SW480 (cell line): Measurements from ENCODE around the gene FOXM1.

Experiments
- DNase-seq: peaks from one replicate; pipeline ENCODE4 v3.0.0-alpha.2; 2016; ENCODE audit warnings: low spot score

Gene FOXM1, protein sequence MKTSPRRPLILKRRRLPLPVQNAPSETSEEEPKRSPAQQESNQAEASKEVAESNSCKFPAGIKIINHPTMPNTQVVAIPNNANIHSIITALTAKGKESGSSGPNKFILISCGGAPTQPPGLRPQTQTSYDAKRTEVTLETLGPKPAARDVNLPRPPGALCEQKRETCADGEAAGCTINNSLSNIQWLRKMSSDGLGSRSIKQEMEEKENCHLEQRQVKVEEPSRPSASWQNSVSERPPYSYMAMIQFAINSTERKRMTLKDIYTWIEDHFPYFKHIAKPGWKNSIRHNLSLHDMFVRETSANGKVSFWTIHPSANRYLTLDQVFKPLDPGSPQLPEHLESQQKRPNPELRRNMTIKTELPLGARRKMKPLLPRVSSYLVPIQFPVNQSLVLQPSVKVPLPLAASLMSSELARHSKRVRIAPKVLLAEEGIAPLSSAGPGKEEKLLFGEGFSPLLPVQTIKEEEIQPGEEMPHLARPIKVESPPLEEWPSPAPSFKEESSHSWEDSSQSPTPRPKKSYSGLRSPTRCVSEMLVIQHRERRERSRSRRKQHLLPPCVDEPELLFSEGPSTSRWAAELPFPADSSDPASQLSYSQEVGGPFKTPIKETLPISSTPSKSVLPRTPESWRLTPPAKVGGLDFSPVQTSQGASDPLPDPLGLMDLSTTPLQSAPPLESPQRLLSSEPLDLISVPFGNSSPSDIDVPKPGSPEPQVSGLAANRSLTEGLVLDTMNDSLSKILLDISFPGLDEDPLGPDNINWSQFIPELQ

GRCh38 chr12:2877047-2877952 lies at the start of gene FOXM1, which contains the start of gene RHNO1:
Gene FOXM1, minus strand, starts transcription at chr12:2877174. Its CDS starts 2,696 bp downstream, at chr12:2874478.
Gene RHNO1, plus strand, starts transcription at chr12:2877223. Its CDS starts 8,144 bp downstream, at chr12:2885367.
- peak; percentile 87 for DNase-seq

DNA sequence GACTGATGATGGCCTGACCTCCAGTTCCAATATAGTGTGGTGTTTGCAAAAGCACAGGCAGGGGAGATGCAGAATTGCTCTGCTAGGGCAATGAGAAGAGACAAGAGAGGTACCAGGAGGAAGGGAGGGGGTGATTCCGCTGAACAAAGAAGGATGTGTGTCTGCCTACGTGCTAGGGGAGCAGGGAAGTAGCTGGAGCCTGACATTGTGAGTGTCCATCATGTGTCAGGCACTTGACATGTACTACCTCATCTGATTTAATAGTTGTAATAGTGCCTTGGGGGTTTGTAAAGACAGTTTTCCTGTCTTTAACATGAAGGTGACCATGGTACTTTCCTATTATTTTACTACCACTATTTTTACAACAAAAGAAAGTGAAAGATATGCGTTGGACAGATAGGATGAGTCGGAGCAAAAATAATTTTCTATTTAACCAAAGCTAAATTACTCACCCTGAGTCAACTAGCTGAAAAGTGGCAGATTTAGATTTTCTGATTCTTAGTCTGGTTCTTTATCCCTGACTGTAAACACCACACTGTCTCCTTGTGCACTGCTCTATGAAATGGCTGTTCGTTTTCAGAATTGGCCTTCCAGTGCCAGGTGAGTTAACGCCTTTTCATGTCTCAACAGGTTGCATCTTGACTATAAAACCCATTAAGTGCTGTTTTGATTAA lies 48.5 kb upstream of the FOXM1 start:
- DNase-seq: no peak

DNA sequence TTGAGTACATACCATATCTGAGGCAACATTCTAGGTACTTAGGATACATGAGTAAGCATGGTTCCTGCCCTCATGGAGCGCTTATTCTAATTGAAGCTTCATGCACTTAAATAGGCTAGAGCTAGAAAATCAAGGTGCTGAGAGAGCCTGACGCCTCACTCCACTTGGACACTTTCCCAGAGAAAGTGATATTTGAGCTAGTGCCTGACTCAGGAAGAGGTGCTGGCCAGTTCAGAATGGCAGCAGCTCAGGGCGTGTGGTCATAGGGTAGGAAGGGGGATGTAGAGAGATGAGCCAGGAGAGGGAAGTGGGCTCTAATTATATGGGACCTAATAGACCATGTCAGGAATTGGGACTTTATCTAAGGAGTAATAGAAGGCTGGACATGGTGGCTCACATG lies 47.0 kb upstream of the FOXM1 start:
- DNase-seq: no peak

DNA sequence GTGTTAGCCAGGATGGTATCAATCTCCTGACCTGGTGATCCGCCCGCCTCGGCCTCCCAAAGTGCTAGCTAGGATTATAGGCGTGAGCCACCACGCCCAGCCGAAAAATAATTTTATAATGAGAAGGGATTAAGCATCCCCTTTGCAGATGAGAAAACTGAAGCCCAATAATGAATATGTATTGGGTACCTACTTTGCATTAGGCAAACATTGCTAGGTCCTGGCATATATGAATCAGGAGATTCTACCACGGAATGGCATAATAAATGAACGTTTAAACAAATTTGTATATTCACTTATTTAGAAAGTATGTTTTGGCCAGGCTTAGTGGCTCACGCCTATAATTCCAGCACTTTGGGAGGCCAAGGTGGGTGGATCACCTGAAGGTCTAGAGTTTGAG lies 46.1 kb upstream of the FOXM1 start:
- no peak for DNase-seq

- DNase-seq: no peak
Observed at GRCh38 chr12:2922329-2922728, 45.4 kb upstream of the FOXM1 start.

GRCh38 chr12:2919249-2919648 lies 42.3 kb upstream of the FOXM1 start:
- DNase-seq: no peak

- DNase-seq: no peak
Observed at GRCh38 chr12:2912216-2912575, 35.2 kb upstream of the FOXM1 start.

DNA sequence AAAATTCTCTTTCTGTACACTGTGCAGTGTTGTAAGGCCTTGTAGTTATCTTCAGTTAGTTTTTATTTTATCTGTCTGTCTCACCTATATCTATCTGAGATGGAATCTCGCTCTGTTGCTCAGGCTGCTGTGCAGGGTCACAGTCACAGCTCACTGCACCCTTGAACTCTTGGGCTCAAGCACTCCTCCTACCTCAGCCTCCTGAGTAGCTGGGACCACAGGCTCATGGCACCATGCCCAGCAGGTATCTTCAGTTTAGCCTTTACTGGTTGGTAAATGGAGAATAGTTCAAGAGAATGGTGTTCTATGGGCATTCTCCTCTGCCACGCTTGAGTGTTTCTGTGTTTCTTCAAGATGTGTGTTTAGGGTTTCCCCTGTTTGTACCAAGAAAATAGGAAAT lies 27.3 kb upstream of the FOXM1 start:
- DNase-seq: no peak

DNA sequence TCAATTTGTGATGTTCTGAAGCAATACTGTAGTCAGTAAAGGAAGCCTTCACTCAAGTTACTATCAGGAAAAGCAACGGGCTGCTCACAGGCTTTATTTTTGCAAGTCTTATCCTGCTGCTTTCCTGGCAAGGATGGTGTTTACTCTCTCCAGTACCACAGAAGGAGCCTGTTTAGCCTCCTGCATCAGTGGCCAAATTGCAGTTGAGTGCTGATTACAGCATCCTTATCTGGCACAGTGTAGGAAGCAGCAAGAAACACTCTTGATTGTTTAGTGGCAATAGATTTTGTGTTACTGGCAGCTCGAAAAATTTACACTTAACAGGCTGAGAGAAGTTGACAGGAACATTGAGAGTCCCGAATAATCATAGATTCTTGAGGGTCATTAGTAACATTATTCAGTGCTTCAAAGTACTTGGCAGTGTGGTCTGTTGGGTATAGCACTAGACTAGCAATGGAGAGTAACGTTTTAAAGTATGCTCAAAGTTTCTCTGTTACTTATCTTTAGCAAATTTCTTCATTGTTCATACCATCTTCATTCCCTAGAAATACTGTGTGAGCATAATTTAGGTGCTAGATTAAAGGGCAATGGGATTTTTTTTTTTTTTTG lies 25.4 kb upstream of the FOXM1 start:
- no peak for DNase-seq

GRCh38 chr12:2900642-2901041 lies 23.7 kb upstream of the FOXM1 start:
- DNase-seq: no peak

DNA sequence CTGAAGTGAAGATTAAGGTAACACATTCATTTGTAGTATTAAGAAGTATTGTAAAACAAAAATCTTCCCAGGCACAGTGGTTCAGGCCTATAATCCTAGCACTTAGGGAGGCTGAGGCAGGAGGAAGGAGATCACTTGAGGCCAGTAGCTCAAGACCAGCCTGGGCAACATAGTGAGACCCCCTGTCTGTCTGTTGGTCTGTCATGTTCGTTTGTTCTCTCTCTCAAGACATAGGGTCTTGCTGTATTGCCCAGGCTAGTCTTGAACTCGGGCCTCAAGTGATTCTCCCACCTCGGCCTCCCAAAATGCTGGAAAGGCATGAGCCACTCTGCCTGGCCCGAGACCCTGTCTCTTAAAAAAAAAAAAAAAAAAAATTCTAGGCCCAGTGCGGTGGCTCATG lies 20.4 kb upstream of the FOXM1 start:
- no peak for DNase-seq

DNA sequence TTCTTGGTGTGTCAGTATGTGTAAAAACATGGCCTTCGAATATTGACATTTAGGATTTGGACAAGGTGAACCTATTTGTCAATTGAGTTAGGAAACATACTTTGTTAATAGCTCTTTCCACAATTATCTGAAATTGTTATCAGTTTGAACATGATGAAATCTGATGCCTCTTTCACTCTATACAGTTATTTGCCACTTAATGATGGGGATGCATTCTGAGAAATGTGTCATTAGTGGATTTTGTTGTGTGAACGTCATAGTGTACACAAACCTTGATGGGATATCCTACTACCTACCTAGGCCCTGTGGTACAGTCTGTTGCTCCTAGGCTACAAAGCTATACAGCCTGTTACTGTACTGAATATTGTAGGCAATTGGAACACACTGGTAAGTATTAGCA lies 18.5 kb upstream of the FOXM1 start:
- peak; percentile 46 for DNase-seq

DNA sequence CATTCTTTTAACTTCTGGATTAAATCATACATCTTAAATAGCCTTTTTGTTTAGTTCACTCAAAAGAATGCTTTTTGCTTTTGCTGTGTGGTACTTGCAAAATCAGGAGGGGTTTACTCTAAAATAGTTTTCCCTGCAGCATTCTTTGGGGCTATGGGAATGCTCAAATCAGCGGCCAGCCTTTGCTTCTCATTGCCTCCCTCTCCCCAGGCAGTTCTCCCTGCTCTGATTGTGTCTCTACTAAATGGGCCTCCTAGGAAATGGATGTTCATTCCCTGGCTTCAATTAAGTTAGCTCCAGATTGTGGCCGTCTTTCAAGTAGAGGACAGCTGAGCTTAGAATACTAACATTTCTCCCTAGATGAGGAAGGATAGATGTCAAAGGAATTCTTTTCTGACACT lies 18.1 kb upstream of the FOXM1 start:
- DNase-seq: no peak

GRCh38 chr12:2893007-2893406 lies 16.0 kb upstream of the FOXM1 start:
- peak; percentile 94 for DNase-seq

DNA sequence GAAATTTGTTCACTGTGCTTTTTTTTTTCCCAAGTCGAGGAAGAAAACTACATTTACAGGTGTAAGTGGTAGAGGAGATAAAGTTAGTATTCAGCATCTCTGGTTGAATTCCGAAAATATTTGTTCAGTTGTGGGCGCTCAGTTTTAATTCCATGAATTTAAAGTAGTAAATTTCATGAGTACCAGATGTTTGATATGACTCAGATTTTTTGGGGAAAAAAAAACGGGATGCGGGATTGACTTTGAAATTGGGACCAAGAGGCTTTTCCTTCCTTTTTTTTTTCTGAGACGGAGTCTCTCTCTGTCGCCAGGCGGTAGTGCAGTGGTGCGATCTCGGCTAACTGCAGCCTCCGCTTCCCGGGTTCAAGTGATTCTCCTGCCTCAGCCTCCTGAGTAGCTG lies 15.3 kb upstream of the FOXM1 start:
- DNase-seq: no peak

- peak; percentile 75 for DNase-seq
Observed at GRCh38 chr12:2891240-2892053, 14.5 kb upstream of the FOXM1 start.

DNA sequence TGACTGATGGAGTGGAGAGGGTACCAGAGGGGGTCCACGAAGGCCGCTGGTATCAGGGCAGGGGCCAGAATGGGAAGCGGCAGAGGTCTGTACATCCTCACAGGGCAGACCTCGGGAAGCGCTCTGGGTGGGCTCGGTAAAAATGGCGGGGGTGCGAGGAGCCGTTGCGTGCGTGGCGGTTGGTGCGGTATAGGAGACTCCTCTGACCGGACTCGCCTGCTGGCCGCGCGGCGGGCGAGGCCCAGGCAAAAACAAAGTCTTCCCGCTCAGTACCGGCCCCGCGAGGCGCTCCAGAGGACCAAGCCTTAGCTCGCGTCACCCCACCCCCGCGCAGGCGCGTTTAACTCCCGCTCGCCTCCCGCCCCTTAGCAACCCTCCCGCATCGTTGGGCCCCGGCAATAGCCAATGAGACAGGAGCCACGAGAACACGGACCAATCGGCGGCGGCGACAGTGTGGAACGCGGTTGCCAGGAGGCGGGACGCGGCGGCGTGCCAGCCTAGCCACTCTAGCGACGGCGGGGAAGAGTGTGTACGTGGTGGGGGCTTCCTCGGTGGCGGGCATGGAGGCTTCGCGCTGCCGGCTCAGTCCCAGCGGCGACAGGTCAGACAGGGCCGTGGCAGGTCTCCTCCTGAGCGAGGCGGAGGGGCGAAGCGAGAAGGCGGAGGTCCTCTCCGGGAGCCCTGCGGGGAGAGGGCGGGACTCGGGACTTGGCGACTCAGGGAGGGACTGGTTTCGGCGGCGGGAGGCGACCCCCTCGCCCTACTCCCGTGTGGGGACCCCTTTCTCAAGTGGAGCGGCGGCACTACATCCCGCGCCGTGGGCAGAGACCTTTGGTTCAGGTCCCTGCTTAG lies 13.6 kb upstream of the FOXM1 start, which contains the start of gene TULP3:
TSS of gene TULP3 (plus strand) at position 504 of the 852 bp plus-strand sequence. CDS start at position 561, 57 bp downstream.
- peak; percentile 99 for DNase-seq

DNA sequence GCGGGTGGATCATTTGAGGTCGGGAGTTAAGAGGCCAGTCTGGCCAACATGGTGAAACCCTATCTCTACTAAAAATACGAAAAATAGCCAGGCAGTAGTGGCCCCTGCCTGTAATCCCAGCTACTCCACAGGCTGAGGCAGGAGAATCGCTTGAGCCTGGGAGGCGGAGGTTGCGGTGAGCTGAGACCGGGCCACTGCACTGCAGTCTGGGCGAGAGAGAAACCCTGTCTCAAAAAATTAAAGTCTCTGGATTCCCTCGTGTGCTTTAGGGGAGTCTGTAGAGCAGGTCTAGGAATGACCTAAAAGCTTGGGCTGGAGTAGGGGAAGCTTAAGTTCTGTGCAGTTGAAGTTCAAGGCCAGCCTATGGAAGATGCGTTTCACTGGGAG lies 13.0 kb upstream of the FOXM1 start:
- DNase-seq: no peak

- DNase-seq: no peak
Observed at GRCh38 chr12:2886768-2887450, 9.9 kb upstream of the FOXM1 start.
